ENCODE results near the gene WNT1. TPM values are rescaled to one million over a fixed set of nuclear protein-coding genes. Genes with fewer than 3 reads are reported as not detected.

The WNT1 gene
- total RNA-seq, 1 experiment from 2014 or later, result not detected

DNA sequence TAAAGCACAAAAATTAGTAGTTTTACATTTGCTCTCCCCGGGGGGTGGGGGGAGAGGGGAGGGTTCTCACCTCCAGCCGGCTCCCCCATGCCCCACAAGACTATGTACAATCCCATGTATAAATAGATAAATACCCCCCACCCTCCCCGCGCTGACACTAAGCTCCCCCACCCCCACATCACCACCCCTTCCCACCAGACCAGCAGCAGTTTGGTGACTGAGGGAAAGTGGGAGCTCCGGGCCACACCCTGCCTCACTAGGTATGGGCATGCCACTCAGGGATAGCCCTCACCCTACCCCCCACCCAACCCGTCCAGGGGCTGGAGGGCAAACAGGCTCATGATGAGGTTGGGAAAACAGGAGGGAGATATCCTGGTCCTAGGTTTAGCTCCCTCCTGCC is 42.3 kb downstream of the WNT1 start:
- Histone ChIP-seq H3K9me3 (ENCODE audit: control insufficient read depth, low read depth, low read length) (no peaks in the 10 kb centered on the region), H2BK15ac (ENCODE audit: low read depth, low read length) (no peak overlapping the region), H3K23me2 (ENCODE audit: insufficient read length, low read depth, low read length, poor library complexity, severe bottlenecking) (peaks cover 9% of the 10 kb centered on the region), H4K8ac (replicated peaks; ENCODE audit: insufficient read length, low read depth, low read length) (no peak overlapping the region), H3K27ac (ENCODE audit: insufficient read length, low read depth, low read length) (no peak overlapping the region), H3K79me1 (ENCODE audit: insufficient read depth, low read depth, low read length, poor library complexity, severe bottlenecking) (peaks cover 3% of the 10 kb centered on the region), H3K4me1 (ENCODE audit: insufficient read depth, low read length) (no peaks in the 10 kb centered on the region), H3T11ph (ENCODE audit: low read length) (no peak overlapping the region), H3K79me2 (ENCODE audit: insufficient read depth, low read length) (no peaks in the 10 kb centered on the region), H4K20me1 (ENCODE audit: control insufficient read depth, insufficient read depth, insufficient read length) (no peaks in the 10 kb centered on the region), H3K14ac (ENCODE audit: insufficient read depth, low read length) (no peak overlapping the region), H3K56ac (ENCODE audit: insufficient read length, low read depth, low read length) (no peak overlapping the region), H4K5ac (ENCODE audit: insufficient read length, low read depth, low read length) (no peak overlapping the region), H2BK5ac (ENCODE audit: insufficient read length, low read length) (no peak overlapping the region), H3K23ac (ENCODE audit: insufficient read length, low read depth, low read length) (no peak overlapping the region), H3K27me3 (ENCODE audit: insufficient read depth, low read length) (no peaks in the 10 kb centered on the region; the same call in 1 of the 2 replicates), H3K4me2 (ENCODE audit: insufficient read depth, insufficient read length, low read length) (no peak overlapping the region), H4K91ac (ENCODE audit: insufficient read length, low read depth, low read length) (no peak overlapping the region), H2BK20ac (ENCODE audit: low read depth, low read length, poor library complexity, severe bottlenecking) (no peak overlapping the region), H2AFZ (ENCODE audit: low read length) (no peak overlapping the region), H3K18ac (ENCODE audit: insufficient read length, low read depth, low read length) (no peak overlapping the region), H3K9ac (ENCODE audit: extremely low read depth, insufficient read length, low read length) (no peak overlapping the region), H2BK12ac (ENCODE audit: insufficient read length, low read depth, low read length) (no peak overlapping the region), H2BK120ac (ENCODE audit: low read depth, low read length, poor library complexity, severe bottlenecking) (no peak overlapping the region), H3K4ac (ENCODE audit: low read depth, low read length) (no peak overlapping the region), H2AK5ac (ENCODE audit: insufficient read length, low read length) (no peak overlapping the region)
- H3K36me3 Mint-ChIP-seq (ENCODE audit: insufficient read depth in 1 of 3, low read depth in 3 of 3), result peaks cover 16 to 48% (median 40%) of the 10 kb centered on the region in 3 experiments
- H3K27ac Mint-ChIP-seq, result peak overlapping the region in 1 of 3 experiments; percentile 68; a peak in 1 of 7 replicates
- peaks cover 15% of the 10 kb centered on the region in 2 experiments for H3K4me1 Mint-ChIP-seq
- TF ChIP-seq, protein P1, sequence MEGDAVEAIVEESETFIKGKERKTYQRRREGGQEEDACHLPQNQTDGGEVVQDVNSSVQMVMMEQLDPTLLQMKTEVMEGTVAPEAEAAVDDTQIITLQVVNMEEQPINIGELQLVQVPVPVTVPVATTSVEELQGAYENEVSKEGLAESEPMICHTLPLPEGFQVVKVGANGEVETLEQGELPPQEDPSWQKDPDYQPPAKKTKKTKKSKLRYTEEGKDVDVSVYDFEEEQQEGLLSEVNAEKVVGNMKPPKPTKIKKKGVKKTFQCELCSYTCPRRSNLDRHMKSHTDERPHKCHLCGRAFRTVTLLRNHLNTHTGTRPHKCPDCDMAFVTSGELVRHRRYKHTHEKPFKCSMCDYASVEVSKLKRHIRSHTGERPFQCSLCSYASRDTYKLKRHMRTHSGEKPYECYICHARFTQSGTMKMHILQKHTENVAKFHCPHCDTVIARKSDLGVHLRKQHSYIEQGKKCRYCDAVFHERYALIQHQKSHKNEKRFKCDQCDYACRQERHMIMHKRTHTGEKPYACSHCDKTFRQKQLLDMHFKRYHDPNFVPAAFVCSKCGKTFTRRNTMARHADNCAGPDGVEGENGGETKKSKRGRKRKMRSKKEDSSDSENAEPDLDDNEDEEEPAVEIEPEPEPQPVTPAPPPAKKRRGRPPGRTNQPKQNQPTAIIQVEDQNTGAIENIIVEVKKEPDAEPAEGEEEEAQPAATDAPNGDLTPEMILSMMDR (conservative IDR thresholded peaks at IDR 0.05), result no peak
- no peaks in the 10 kb centered on the region for H3K9me3 Mint-ChIP-seq
- WGBS (ENCODE audit: extremely low coverage, insufficient read length, low lambda C conversion rate), result no CpG with 5 or more reads among the region's 6 CpGs
- DNase-seq, result peak; percentile 32
- no peaks in the 10 kb centered on the region; the same call in 1 of the 2 replicates for H3K27me3 Mint-ChIP-seq (ENCODE audit: low read depth)
- H3K4me3 Mint-ChIP-seq, result no peak overlapping the region

All from H9 (cell line).